A375 (cell line): ENCODE results near the gene FCRL5. TPM values are rescaled to one million over a fixed set of nuclear protein-coding genes. Genes with fewer than 3 reads are reported as not detected.

Experiments
- total RNA-seq: library from RNA; depleted of rRNA; stranded (reverse); fragments of >200 nt; shearing (Covaris generic); gene quantifications from 2 replicates; pipeline ENCODE4 v1.2.3, GENCODE V29; 2014; rRNA removed

Gene FCRL5
- not detected in 2 replicates for total RNA-seq

GRCh38 chr1:157551694-157552693 is at the start of gene FCRL5:
Gene FCRL5, minus strand, starts transcription at chr1:157552515. Its CDS starts 153 bp downstream, at chr1:157552362.

GRCh38 chr1:157597959-157598667 is 45.8 kb upstream of the FCRL5 start, which contains the start of gene FCRL4:
Gene FCRL4, minus strand, starts transcription at chr1:157598085. Its CDS starts 141 bp downstream, at chr1:157597944.

Other genes with a start within 250 kb of the FCRL5 start
- gene FCRL4, start 45.6 kb upstream of the FCRL5 start, total RNA-seq, result not detected in 2 replicates
- gene FCRL3, start 148.3 kb upstream of the FCRL5 start, total RNA-seq, result not detected in 2 replicates
- not detected in 2 replicates for gene FCRL2, start 224.6 kb upstream of the FCRL5 start, total RNA-seq